ENCODE data around the gene B4GALT3.
A peak's percentile ranks its signal among the peaks of the same experiment; 100 is the strongest.
"Not testable (repeated sequence)": the region's sequence is repeated elsewhere in the genome, so short reads cannot be mapped to it uniquely, and the experiment has no call there.

B4GALT3 gene

GRCh38 chr1:161177112-161177935 is at the start of gene B4GALT3:
Gene B4GALT3, minus strand, starts transcription at chr1:161177507. Its CDS starts 1,447 bp downstream, at chr1:161176060.
- peak; percentile 94 for DNase-seq (ENCODE audit: low read depth)

GRCh38 chr1:161226759-161227158 is 49.5 kb upstream of the B4GALT3 start:
- DNase-seq (ENCODE audit: low read depth), result no peak

GRCh38 chr1:161226320-161226711 is 49.0 kb upstream of the B4GALT3 start:
- DNase-seq (ENCODE audit: low read depth), result no peak

- DNase-seq (ENCODE audit: low read depth), result peak; percentile 80
Observed at GRCh38 chr1:161225534-161226319, 48.4 kb upstream of the B4GALT3 start, which contains the start of gene TOMM40L. Gene TOMM40L, plus strand, starts transcription at chr1:161226060. Its CDS starts 430 bp downstream, at chr1:161226490.

GRCh38 chr1:161225178-161225533 is 47.8 kb upstream of the B4GALT3 start:
- no peak for DNase-seq (ENCODE audit: low read depth)

- not testable (repeated sequence) for DNase-seq (ENCODE audit: low read depth)
Observed at GRCh38 chr1:161224695-161225087, 47.4 kb upstream of the B4GALT3 start.

GRCh38 chr1:161223805-161224694 is 46.7 kb upstream of the B4GALT3 start:
- DNase-seq (ENCODE audit: low read depth), result no peak

- DNase-seq (ENCODE audit: low read depth), result no peak
Observed at GRCh38 chr1:161222175-161223019, 45.1 kb upstream of the B4GALT3 start.

GRCh38 chr1:161220002-161220401 is 42.7 kb upstream of the B4GALT3 start:
- DNase-seq (ENCODE audit: low read depth), result no peak

- DNase-seq (ENCODE audit: low read depth), result no peak
Observed at GRCh38 chr1:161219078-161219892, 42.0 kb upstream of the B4GALT3 start.

- DNase-seq (ENCODE audit: low read depth), result no peak
Observed at GRCh38 chr1:161218301-161219077, 41.2 kb upstream of the B4GALT3 start.

GRCh38 chr1:161217831-161218230 is 40.5 kb upstream of the B4GALT3 start:
- DNase-seq (ENCODE audit: low read depth), result no peak

GRCh38 chr1:161216945-161217712 is 39.8 kb upstream of the B4GALT3 start:
- no peak for DNase-seq (ENCODE audit: low read depth)

- no peak for DNase-seq (ENCODE audit: low read depth)
Observed at GRCh38 chr1:161215076-161215475, 37.8 kb upstream of the B4GALT3 start, which contains the start of gene FCER1G. Gene FCER1G, plus strand, starts transcription at chr1:161215295. Its CDS starts 27 bp downstream, at chr1:161215322.

GRCh38 chr1:161214369-161214768 is 37.1 kb upstream of the B4GALT3 start:
- no peak for DNase-seq (ENCODE audit: low read depth)

- DNase-seq (ENCODE audit: low read depth), result peak; percentile 58
Observed at GRCh38 chr1:161209790-161210409, 32.6 kb upstream of the B4GALT3 start.

- DNase-seq (ENCODE audit: low read depth), result no peak
Observed at GRCh38 chr1:161207173-161207572, 29.9 kb upstream of the B4GALT3 start.
